ENCODE results near the gene SCGN.

The SCGN gene

DNA sequence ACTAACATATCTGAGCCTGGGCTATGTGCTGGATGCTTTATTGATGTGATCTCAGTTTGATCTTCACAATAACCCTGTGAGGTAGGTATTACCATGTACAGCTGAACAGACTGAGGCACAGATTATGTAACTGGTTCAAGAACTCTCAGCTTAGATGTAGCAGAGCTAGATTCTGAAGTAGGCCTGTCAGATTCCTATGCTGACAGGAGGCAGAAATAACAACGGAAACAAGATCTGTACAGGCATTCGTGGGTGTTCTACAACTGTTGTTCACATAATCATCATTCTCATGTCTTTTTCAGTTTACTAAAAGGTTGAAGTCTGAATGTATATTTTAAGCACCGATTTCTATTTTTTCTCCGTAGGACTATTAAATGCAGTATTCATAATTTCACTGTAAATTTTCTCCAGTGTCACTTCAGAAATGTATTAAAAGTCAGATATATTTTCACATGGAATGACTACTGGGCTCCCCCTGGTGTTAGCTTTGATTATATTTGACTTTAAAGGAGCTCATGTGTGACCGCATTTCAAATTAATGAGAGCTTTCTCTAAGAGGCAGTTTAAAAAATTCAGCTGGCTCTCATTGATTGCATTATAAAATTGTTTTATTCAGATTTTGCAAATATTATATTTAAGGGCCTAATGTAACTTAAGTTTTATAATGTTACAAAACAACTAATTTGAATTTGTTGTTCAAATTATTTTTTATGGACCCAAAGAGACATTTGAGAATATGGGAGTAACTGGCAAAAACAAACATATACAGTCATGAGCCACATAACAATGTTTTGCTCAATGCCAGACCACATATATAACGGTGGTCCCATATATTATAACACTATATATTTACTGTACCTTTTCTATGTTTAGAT lies 66.1 kb downstream of the SCGN start:
- H3K36me3 Mint-ChIP-seq (ENCODE audit: insufficient read depth) = no peaks in the 10 kb centered on the region
- peaks cover 34% of the 10 kb centered on the region for H3K27me3 Mint-ChIP-seq
- no peak for DNase-seq (ENCODE audit: low spot score in 2 of 2)
- H3K9me3 Mint-ChIP-seq = no peaks in the 10 kb centered on the region
- H3K4me1 Mint-ChIP-seq = no peaks in the 10 kb centered on the region
- no peak overlapping the region for H3K27ac Mint-ChIP-seq (ENCODE audit: low read depth)
- H3K4me3 Mint-ChIP-seq = no peak overlapping the region
- ATAC-seq (replicated peaks; ENCODE audit: extremely low read depth, poor library complexity, severe bottlenecking) = no peak

DNA sequence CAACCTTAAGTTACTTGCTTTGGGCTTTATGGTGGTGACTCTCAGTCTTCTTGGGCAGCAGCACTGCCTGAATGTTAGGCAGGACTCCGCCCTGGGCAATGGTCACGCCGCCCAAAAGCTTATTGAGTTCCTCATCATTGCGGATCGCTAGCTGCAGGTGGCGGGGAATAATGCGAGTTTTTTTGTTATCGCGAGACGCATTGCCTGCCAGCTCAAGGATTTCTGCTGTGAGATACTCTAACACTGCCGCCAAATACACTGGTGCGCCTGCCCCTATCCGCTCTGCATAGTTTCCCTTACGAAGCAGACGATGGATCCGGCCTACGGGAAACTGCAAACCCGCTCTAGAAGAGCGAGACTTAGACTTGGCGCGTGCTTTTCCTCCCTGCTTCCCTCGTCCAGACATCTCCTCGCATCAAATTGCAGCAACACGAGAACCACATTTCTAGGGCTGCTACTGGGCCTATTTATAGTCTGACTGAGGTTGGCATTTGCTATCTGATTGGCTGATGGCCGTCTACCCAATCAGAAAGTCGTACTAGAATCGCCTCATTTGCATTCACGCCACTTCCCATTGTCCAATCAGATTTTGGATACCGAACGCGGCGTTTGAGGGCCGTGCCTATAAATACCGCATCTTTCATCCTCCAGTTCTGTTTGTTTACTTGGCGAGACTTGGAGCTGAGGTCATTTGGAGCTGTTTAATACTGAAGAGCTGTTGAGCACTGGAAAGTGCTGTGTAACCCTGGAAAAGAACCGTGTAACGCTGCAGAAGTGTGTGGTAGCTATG lies 74.3 kb downstream of the SCGN start:
- H3K27ac Mint-ChIP-seq (ENCODE audit: low read depth) = no peak overlapping the region

DNA sequence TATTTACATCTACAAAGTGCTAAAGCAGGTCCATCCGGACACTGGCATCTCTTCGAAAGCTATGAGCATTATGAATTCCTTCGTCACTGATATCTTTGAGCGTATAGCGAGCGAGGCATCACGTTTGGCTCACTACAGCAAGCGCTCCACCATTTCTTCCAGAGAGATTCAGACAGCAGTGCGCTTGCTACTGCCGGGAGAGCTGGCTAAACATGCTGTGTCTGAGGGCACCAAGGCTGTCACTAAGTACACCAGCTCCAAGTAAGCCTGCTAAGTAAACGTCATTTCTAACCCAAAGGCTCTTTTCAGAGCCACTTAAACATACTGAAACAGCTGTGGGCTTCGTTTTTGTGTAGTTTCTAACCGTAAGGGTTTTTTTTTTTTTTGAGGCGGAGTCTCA lies 75.0 kb downstream of the SCGN start:
- Mint-ChIP-seq H3K4me3 (no peak overlapping the region), H3K27ac (ENCODE audit: low read depth) (no peak overlapping the region), H3K4me1 (no peaks in the 10 kb centered on the region), H3K36me3 (ENCODE audit: insufficient read depth) (no peaks in the 10 kb centered on the region), H3K9me3 (no peaks in the 10 kb centered on the region), H3K27me3 (peaks cover 69% of the 10 kb centered on the region)
- ATAC-seq (replicated peaks; ENCODE audit: extremely low read depth, poor library complexity, severe bottlenecking) (no peak), DNase-seq (ENCODE audit: low spot score in 2 of 2) (no peak)

More for the DNA sequence above, 74.3 kb downstream of the SCGN start:
- Mint-ChIP-seq H3K4me3 (no peak overlapping the region), H3K27me3 (peaks cover 68% of the 10 kb centered on the region), H3K36me3 (ENCODE audit: insufficient read depth) (no peaks in the 10 kb centered on the region), H3K4me1 (no peaks in the 10 kb centered on the region), H3K9me3 (no peaks in the 10 kb centered on the region)
- DNase-seq (ENCODE audit: low spot score in 2 of 2) = no peak
- ATAC-seq (replicated peaks; ENCODE audit: extremely low read depth, poor library complexity, severe bottlenecking) = no peak

DNA sequence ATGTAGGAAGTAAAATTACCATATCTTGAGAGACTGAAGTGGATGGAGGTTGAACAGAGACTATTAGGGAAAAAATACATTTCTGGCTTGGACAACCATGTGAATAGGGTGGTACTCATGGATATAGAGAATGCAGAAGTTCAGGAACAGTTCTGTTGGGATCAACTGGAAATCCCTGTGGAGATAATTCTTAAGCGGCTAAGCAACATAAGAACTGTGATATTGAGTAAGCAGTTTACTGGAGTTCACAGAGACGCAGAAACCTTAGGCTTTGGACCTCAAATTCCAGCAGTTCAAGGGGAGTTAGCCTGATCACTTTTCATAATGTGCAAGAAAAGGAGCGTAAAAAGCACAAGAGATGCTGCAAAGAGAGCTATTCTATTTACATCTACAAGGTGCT lies 78.9 kb downstream of the SCGN start:
- no peak overlapping the region for H3K4me3 Mint-ChIP-seq
- H3K36me3 Mint-ChIP-seq (ENCODE audit: insufficient read depth) = no peaks in the 10 kb centered on the region
- DNase-seq (ENCODE audit: low spot score in 2 of 2) = no peak
- H3K27ac Mint-ChIP-seq (ENCODE audit: low read depth) = no peak overlapping the region
- no peak for ATAC-seq (replicated peaks; ENCODE audit: extremely low read depth, poor library complexity, severe bottlenecking)
- peaks cover 84% of the 10 kb centered on the region for H3K27me3 Mint-ChIP-seq
- no peaks in the 10 kb centered on the region for H3K9me3 Mint-ChIP-seq
- H3K4me1 Mint-ChIP-seq = no peaks in the 10 kb centered on the region

DNA sequence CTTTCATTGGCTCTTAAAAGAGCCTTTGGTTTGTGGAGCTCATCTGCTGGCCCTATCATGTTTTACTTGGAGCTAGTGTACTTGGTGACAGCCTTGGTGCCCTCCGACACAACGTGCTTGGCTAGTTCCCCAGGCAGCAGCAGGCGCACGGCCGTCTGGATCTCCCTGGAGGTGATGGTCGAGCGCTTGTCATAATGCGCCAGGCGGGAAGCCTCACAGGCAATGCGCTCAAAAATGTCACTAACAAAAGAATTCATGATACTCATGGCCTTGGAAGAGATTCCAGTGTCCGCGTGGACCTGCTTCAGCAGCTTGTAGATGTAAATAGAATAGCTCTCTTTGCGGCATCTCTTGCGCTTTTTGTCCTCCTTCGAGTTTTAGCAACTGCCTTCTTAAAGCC lies 79.7 kb downstream of the SCGN start:
- Mint-ChIP-seq H3K4me3 (no peak overlapping the region), H3K36me3 (ENCODE audit: insufficient read depth) (no peaks in the 10 kb centered on the region), H3K27ac (ENCODE audit: low read depth) (no peak overlapping the region), H3K27me3 (peaks cover 84% of the 10 kb centered on the region), H3K9me3 (no peaks in the 10 kb centered on the region), H3K4me1 (no peaks in the 10 kb centered on the region)
- DNase-seq (ENCODE audit: low spot score in 2 of 2) (no peak), ATAC-seq (replicated peaks; ENCODE audit: extremely low read depth, poor library complexity, severe bottlenecking) (no peak)

DNA sequence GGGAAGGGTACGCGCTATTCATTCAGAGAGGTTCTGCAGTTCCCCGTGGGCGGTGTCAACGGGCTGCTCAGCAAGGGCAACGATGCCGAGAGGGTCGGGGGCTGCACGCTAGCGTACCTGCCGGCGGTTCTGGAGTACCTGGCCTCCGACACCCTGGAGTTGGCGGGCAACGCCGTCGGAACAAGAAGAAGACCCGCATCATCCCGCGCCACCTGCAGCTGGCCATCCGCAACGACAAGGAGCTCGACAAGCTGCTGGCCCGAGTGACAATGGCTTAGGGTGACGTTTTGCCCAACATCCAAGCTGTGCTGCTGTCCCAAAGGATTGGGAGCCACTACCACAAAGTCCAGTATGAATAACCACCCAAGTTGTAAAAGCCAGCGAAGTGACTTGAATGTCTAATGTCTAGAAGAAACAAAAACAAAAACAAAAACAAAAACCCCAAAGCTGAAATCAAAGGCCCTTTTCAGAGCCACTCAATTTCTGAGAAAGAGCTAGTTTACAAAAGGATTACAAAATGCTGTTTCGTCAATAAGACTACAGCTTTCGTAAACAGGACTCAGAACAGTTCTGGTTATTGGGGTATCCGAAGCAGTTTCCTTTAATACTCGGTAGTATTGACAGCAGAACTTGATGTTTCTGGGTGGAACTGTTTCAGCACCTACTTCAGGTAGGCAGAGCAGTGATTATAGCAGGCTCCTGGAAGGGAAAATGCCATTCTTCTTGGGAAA lies 80.6 kb downstream of the SCGN start:
- DNase-seq (ENCODE audit: low spot score in 2 of 2) = no peak
- Mint-ChIP-seq H3K4me1 (no peaks in the 10 kb centered on the region), H3K27ac (ENCODE audit: low read depth) (no peak overlapping the region), H3K36me3 (ENCODE audit: insufficient read depth) (no peaks in the 10 kb centered on the region), H3K4me3 (no peak overlapping the region), H3K9me3 (no peaks in the 10 kb centered on the region), H3K27me3 (peaks cover 86% of the 10 kb centered on the region)
- no peak for ATAC-seq (replicated peaks; ENCODE audit: extremely low read depth, poor library complexity, severe bottlenecking)

DNA sequence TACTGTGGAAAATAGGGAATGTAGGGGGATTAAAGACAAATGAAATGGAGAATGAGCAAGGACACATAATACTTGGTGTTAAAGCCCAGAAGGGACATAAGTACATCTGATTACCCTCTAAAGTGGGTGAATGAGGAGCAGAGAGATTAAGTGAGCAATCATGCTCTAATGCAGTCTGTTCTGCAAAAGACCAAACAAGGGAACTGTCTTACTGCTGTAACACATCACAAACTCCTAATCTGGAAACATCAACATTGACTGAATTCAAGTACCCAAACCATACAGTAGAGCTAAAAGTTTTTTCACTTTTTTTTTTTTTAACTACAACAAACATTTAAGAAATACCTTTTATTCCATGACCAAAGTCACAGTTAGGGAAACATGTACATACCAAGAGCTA lies 83.2 kb downstream of the SCGN start:
- Mint-ChIP-seq H3K4me1 (no peaks in the 10 kb centered on the region), H3K36me3 (ENCODE audit: insufficient read depth) (no peaks in the 10 kb centered on the region), H3K4me3 (no peak overlapping the region), H3K9me3 (no peaks in the 10 kb centered on the region), H3K27ac (ENCODE audit: low read depth) (no peak overlapping the region), H3K27me3 (peaks cover 76% of the 10 kb centered on the region)
- no peak for DNase-seq (ENCODE audit: low spot score in 2 of 2)
- no peak for ATAC-seq (replicated peaks; ENCODE audit: extremely low read depth, poor library complexity, severe bottlenecking)

DNA sequence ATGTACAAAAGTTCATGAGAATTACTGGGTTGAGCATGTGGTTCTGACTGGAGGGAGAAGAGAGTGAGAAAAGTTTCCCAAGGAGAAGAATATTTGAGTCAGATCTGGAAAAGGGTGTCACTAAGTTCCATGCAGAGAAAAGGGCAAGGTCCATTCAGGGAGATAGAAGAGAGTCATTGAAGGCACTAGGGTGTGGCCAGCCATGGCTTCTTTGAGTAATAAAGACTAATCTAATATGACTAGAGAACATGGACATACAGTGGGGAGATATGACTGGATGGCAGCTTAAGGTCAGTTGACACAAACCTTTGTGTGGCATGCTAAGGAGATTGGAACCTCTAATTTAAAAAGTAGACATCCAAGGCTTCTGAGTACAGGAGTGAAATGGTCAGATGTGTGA lies 91.9 kb downstream of the SCGN start:
- H3K4me3 Mint-ChIP-seq = no peak overlapping the region
- no peaks in the 10 kb centered on the region for H3K9me3 Mint-ChIP-seq
- ATAC-seq (replicated peaks; ENCODE audit: extremely low read depth, poor library complexity, severe bottlenecking) = no peak
- no peak overlapping the region for H3K27ac Mint-ChIP-seq (ENCODE audit: low read depth)
- no peaks in the 10 kb centered on the region for H3K4me1 Mint-ChIP-seq
- DNase-seq (ENCODE audit: low spot score in 2 of 2) = no peak
- H3K27me3 Mint-ChIP-seq = peaks cover 6% of the 10 kb centered on the region
- H3K36me3 Mint-ChIP-seq (ENCODE audit: insufficient read depth) = no peaks in the 10 kb centered on the region

DNA sequence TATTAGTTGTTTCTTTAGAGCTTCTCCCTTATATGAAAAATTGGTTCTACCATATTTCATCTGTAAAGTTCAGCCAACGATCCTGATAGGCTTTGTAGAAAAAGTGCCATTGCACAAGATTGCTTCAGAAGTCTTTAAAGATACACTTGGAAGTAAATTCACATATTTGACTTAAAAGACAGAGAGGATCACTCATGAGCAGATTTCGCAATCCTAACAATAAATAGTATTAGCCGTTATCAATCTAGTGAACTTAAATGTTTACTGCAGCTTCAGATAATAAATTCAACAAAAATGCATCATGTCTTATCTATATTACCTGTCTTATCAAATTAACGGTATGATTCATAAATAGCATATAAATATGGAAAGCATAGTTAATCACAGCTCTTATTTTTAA lies 93.8 kb downstream of the SCGN start:
- Mint-ChIP-seq H3K9me3 (no peaks in the 10 kb centered on the region), H3K4me3 (no peak overlapping the region), H3K27ac (ENCODE audit: low read depth) (no peak overlapping the region), H3K4me1 (no peaks in the 10 kb centered on the region), H3K36me3 (ENCODE audit: insufficient read depth) (no peaks in the 10 kb centered on the region), H3K27me3 (no peaks in the 10 kb centered on the region)
- ATAC-seq (replicated peaks; ENCODE audit: extremely low read depth, poor library complexity, severe bottlenecking) (no peak), DNase-seq (ENCODE audit: low spot score in 2 of 2) (no peak)

DNA sequence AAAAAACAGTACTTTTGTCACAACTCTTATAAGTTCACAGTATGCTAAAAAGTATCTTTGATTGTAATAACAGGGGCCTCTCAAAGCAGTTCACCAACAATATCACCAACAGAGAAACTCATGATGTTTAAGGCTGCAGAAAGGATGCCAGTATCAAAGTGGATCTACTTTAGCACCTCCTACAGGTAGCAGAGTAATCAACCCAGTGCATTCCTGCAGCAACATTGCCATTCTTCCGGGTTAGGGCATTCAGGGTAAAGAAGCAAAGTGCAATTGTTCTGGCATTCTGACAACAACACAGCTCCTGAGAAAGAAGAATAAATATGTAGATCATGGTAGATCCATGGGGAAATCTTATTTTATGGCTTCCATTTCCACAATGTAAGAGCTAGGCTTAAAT lies 95.0 kb downstream of the SCGN start:
- no peaks in the 10 kb centered on the region for H3K36me3 Mint-ChIP-seq (ENCODE audit: insufficient read depth)
- H3K27me3 Mint-ChIP-seq = no peaks in the 10 kb centered on the region
- ATAC-seq (replicated peaks; ENCODE audit: extremely low read depth, poor library complexity, severe bottlenecking) (no peak), DNase-seq (ENCODE audit: low spot score in 2 of 2) (no peak)
- no peaks in the 10 kb centered on the region for H3K9me3 Mint-ChIP-seq
- no peaks in the 10 kb centered on the region for H3K4me1 Mint-ChIP-seq
- H3K27ac Mint-ChIP-seq (ENCODE audit: low read depth) = no peak overlapping the region
- no peak overlapping the region for H3K4me3 Mint-ChIP-seq

DNA sequence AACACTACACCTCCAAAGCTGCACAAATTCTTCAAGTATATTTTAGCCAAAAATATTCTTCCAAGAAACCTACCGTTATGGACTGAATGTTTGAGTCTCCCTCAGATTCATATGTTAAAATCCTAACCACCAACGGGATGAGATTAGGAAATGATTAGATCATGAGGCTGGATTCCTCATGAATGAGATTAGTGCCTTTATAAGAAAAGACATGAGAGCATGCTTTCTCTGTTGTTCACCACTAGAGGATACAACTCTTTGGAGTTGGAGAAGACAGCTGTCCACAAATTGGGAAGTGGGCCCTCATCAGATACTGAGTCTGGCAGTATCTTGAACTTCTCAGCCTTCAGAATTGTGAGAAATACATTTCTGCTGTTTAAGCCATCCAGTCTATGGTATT lies 95.5 kb downstream of the SCGN start:
- ATAC-seq (replicated peaks; ENCODE audit: extremely low read depth, poor library complexity, severe bottlenecking) = no peak
- no peak overlapping the region for H3K27ac Mint-ChIP-seq (ENCODE audit: low read depth)

DNA sequence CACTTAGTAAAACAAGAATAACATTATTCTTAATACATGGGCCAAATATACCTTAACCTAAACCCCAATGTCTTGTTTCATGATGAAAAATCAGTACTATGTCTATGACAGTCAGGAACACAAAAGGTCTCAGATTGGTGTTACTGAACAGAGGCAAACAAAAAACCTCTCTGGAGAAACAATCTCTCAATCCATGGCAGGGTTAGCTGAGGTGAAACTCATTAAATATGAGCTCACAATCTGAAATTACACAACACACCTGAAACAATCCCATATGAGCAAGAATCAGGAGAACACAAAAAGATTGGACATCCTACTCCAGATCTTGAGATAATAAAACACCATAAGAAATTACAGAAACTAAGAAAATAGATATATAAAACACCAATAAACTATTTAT lies 96.0 kb downstream of the SCGN start:
- Mint-ChIP-seq H3K4me1 (no peaks in the 10 kb centered on the region), H3K4me3 (no peak overlapping the region), H3K27ac (ENCODE audit: low read depth) (no peak overlapping the region)

More for the DNA sequence above, 95.5 kb downstream of the SCGN start:
- H3K27me3 Mint-ChIP-seq = no peaks in the 10 kb centered on the region
- H3K4me1 Mint-ChIP-seq = no peaks in the 10 kb centered on the region
- H3K36me3 Mint-ChIP-seq (ENCODE audit: insufficient read depth) = no peaks in the 10 kb centered on the region
- no peak for DNase-seq (ENCODE audit: low spot score in 2 of 2)
- no peak overlapping the region for H3K4me3 Mint-ChIP-seq
- no peaks in the 10 kb centered on the region for H3K9me3 Mint-ChIP-seq

More for the DNA sequence above, 96.0 kb downstream of the SCGN start:
- Mint-ChIP-seq H3K36me3 (ENCODE audit: insufficient read depth) (no peaks in the 10 kb centered on the region), H3K9me3 (no peaks in the 10 kb centered on the region), H3K27me3 (no peaks in the 10 kb centered on the region)
- DNase-seq (ENCODE audit: low spot score in 2 of 2) (no peak), ATAC-seq (replicated peaks; ENCODE audit: extremely low read depth, poor library complexity, severe bottlenecking) (no peak)
